HepG2 (cell line): ENCODE measurements around the gene LSS. TPM values are rescaled to one million over a fixed set of nuclear protein-coding genes. Genes with fewer than 3 reads are reported as not detected.

Source experiments
- ASH2L ChIP-seq: fragments of 300-600, 200-600 bp; sonication (generic); IDR thresholded peaks from 2 replicates; pipeline ENCODE4 v1.7.0; 2017; ENCODE audit warnings: low read depth, mild to moderate bottlenecking, moderate library complexity, mixed read lengths, low read length; ENCODE audit not compliant: insufficient read length
- ATF3 ChIP-seq: sonication (generic); formaldehyde crosslinking; IDR thresholded peaks from 2 replicates; pipeline ENCODE4 v1.4.0; 2020; ENCODE audit warnings: missing genetic modification reagents
- CEBPZ ChIP-seq: IDR thresholded peaks from 2 replicates; pipeline ENCODE4 v1.6.1; 2012; ENCODE audit warnings: low read length, improper control_type of control experiment
- DBP ChIP-seq: sonication (generic); formaldehyde crosslinking; IDR thresholded peaks from 2 replicates; pipeline ENCODE4 v1.4.0; 2020; ENCODE audit warnings: missing genetic modification reagents; ENCODE audit errors: not compliant biosample characterization
- FOXA3 ChIP-seq: IDR thresholded peaks from 2 replicates; pipeline ENCODE4 v1.6.1; 2016; ENCODE audit warnings: missing genetic modification reagents, missing compliant biosample characterization
- IKZF1 ChIP-seq: fragments of 450-650 bp; IDR thresholded peaks from 2 replicates; pipeline ENCODE4 v1.7.1; 2016
- KLF13 ChIP-seq: sonication (generic); formaldehyde crosslinking; IDR thresholded peaks from 2 replicates; pipeline ENCODE4 v1.4.0; 2020; ENCODE audit warnings: mild to moderate bottlenecking, missing genetic modification reagents
- KMT2A ChIP-seq: sonication (generic); formaldehyde crosslinking; IDR thresholded peaks from 2 replicates; pipeline ENCODE4 v1.4.0; 2020; ENCODE audit warnings: missing genetic modification reagents
- NR2C2 ChIP-seq: sonication (generic); formaldehyde crosslinking; IDR thresholded peaks from 2 replicates; pipeline ENCODE4 v1.4.0; 2020; ENCODE audit warnings: missing genetic modification reagents, mild to moderate bottlenecking, moderate library complexity, borderline replicate concordance
- TFE3 ChIP-seq: IDR thresholded peaks from 2 replicates; pipeline ENCODE4 v1.6.1; 2016
- ZFP36 ChIP-seq: fragments of 150-350 bp; IDR thresholded peaks from 2 replicates; pipeline ENCODE4 v1.6.1; 2018; ENCODE audit warnings: borderline replicate concordance, low read length, low read depth; ENCODE audit not compliant: partially characterized antibody
- ZNF205 ChIP-seq: IDR thresholded peaks from 2 replicates; pipeline ENCODE4 v1.6.1; 2018; ENCODE audit warnings: missing biosample characterization, missing genetic modification reagents
- ZNF275 ChIP-seq: sonication (generic); formaldehyde crosslinking; IDR thresholded peaks from 2 replicates; pipeline ENCODE4 v1.8.0; 2022; ENCODE audit warnings: missing genetic modification reagents, mild to moderate bottlenecking, inconsistent platforms, borderline replicate concordance
- ZNF282 ChIP-seq: fragments of 450-650 bp; IDR thresholded peaks from 2 replicates; pipeline ENCODE4 v1.6.1; 2018; ENCODE audit not compliant: partially characterized antibody
- ZNF451 ChIP-seq: sonication (generic); formaldehyde crosslinking; IDR thresholded peaks from 2 replicates; pipeline ENCODE4 v1.5.0; 2020; ENCODE audit warnings: mild to moderate bottlenecking, missing genetic modification reagents
- ZNF703 ChIP-seq: sonication (generic); formaldehyde crosslinking; IDR thresholded peaks from 2 replicates; pipeline ENCODE4 v1.5.1; 2020; ENCODE audit warnings: missing genetic modification reagents, mild to moderate bottlenecking, moderate library complexity, borderline replicate concordance
- ZNF839 ChIP-seq: sonication (generic); formaldehyde crosslinking; IDR thresholded peaks from 2 replicates; pipeline ENCODE4 v1.4.0; 2020; ENCODE audit warnings: missing genetic modification reagents, mild to moderate bottlenecking, borderline replicate concordance
- ZNF841 ChIP-seq: sonication (generic); formaldehyde crosslinking; IDR thresholded peaks from 2 replicates; pipeline ENCODE4 v1.8.1; 2023; ENCODE audit warnings: missing genetic modification reagents, borderline replicate concordance
- ZSCAN5A ChIP-seq: sonication (generic); formaldehyde crosslinking; IDR thresholded peaks from 2 replicates; pipeline ENCODE4 v1.8.0; 2022; ENCODE audit warnings: mild to moderate bottlenecking, missing genetic modification reagents, borderline replicate concordance
- polyA plus RNA-seq, 8 experiments: library from polyadenylated mRNA; depleted of rRNA in 3 of 8; stranded (reverse) in 7 of 8; unstranded in 1 of 8; fragments of >200 nt; fragmentation: Illumina TruSeq in 4 of 8; extraction: Trizol in 4 of 8; gene quantifications; 2 replicates each; pipeline versions ENCODE4 v1.2.1 to v1.2.3, GENCODE V29; 2011 to 2016; ENCODE audit warnings: low read depth in 4 of 8, missing spikeins in 1 of 8, mixed read lengths in 1 of 8; ENCODE audit not compliant: insufficient read depth in 1 of 8
- total RNA-seq, 5 experiments: library from RNA; depleted of rRNA; stranded (reverse); fragments of >200 nt; fragmentation: Illumina TruSeq; extraction: Trizol; gene quantifications; 2 replicates each; pipeline ENCODE4 v1.2.3, GENCODE V29; 2016; ENCODE audit warnings: low read depth in 1 of 5

The LSS gene
- total and polyA plus RNA-seq, 2 of the 13 experiments (the other 11 are each of a cell fraction or from before 2014, with no cell fraction given) = 72.6 to 113 TPM

- TF ChIP-seq ATF3 (CRISPR knock-in tag) (no peak), ZNF451 (CRISPR knock-in tag) (peak; percentile 63; the same call in 1 of the 2 replicates), ZNF275 (peak; percentile 57; the same call in 1 of the 2 replicates), ZNF841 (no peak), ZNF205 (CRISPR knock-in tag) (no peak; the same call in 1 of the 2 replicates), ZNF703 (CRISPR knock-in tag) (0 out of 2 replicates have a peak, but pooled peaks have one; percentile 26), ZFP36 (no peak), IKZF1 (no peak), ZNF839 (CRISPR knock-in tag) (no peak; the same call in 1 of the 2 replicates), ZNF282 (no peak), ASH2L (no peak), DBP (CRISPR knock-in tag) (no peak), KMT2A (CRISPR knock-in tag) (no peak; the same call in 1 of the 2 replicates), NR2C2 (CRISPR knock-in tag) (peak; percentile 43), CEBPZ (no peak), FOXA3 (CRISPR knock-in tag) (peak; percentile 18; the same call in 1 of the 2 replicates), KLF13 (CRISPR knock-in tag) (peak; percentile 29; the same call in 1 of the 2 replicates), TFE3 (CRISPR knock-in tag) (no peak; the same call in 1 of the 2 replicates), ZSCAN5A (peak; percentile 93; the same call in 1 of the 2 replicates)
These were observed 72.8 kb downstream of the LSS start, which contains the start of gene FTCD (continued) for GRCh38 chr21:46155514-46156377.
